ENCODE measurements around the gene TEKT5. TPM values are rescaled to one million over a fixed set of nuclear protein-coding genes. Genes with fewer than 3 reads are reported as not detected.
A peak's percentile ranks its signal among the peaks of the same experiment; 100 is the strongest.
"Not testable (repeated sequence)": the region's sequence is repeated elsewhere in the genome, so short reads cannot be mapped to it uniquely, and the experiment has no call there.

The TEKT5 gene
- total RNA-seq, 1 donor from 2014 or later = 1.0 TPM

DNA sequence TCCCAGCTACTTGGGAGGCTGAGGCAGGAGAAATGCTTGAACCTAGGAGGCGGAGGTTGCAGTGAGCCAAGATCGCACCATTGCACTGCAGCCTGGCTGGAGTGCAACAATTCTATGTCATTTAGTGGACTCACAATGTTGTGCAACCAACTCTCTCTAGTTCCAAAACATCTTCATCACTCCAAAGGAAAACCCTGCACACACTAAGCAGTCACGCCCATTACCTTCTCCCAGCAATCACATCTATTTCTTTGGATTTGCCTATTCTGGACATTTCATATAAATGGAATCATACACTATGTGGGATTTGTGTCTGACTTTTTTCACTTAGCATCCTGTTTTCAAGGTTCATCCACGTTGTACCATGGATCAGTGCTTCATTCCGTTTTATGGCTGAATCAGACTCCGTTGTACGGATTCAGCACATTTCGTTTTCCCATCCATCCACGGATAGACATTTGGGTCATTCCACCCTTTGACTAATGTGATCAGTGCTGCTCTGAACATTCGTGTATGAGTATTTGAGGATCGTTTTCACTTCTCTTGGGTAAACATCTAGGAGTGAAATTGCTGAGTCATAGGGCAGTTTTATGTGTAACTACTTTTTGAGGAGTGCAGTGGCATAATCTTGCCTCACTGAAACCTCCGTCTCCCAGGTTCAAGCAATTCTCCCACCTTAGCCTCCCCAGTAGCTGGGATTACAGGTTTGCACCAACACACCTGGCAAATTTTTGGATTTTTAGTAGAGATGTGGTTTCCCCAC lies 69.0 kb downstream of the TEKT5 start:
- TF ChIP-seq, protein P1, sequence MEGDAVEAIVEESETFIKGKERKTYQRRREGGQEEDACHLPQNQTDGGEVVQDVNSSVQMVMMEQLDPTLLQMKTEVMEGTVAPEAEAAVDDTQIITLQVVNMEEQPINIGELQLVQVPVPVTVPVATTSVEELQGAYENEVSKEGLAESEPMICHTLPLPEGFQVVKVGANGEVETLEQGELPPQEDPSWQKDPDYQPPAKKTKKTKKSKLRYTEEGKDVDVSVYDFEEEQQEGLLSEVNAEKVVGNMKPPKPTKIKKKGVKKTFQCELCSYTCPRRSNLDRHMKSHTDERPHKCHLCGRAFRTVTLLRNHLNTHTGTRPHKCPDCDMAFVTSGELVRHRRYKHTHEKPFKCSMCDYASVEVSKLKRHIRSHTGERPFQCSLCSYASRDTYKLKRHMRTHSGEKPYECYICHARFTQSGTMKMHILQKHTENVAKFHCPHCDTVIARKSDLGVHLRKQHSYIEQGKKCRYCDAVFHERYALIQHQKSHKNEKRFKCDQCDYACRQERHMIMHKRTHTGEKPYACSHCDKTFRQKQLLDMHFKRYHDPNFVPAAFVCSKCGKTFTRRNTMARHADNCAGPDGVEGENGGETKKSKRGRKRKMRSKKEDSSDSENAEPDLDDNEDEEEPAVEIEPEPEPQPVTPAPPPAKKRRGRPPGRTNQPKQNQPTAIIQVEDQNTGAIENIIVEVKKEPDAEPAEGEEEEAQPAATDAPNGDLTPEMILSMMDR (IDR thresholded peaks at IDR 0.05; ENCODE audit: unreplicated experiment) = no peak
- peaks cover 2% of the 10 kb centered on the region for H3K36me3 Mint-ChIP-seq
- peaks cover 14% of the 10 kb centered on the region for H3K4me1 Mint-ChIP-seq
- peaks cover 5% of the 10 kb centered on the region for H3K9me3 Mint-ChIP-seq
- H3K4me3 Mint-ChIP-seq = no peak overlapping the region
- DNase-seq (ENCODE audit: low spot score in 2 of 2, unreplicated experiment in 2 of 2) = no peak
- no peak overlapping the region for H3K27ac Mint-ChIP-seq
- no peaks in the 10 kb centered on the region for H3K27me3 Mint-ChIP-seq (ENCODE audit: low read depth)

DNA sequence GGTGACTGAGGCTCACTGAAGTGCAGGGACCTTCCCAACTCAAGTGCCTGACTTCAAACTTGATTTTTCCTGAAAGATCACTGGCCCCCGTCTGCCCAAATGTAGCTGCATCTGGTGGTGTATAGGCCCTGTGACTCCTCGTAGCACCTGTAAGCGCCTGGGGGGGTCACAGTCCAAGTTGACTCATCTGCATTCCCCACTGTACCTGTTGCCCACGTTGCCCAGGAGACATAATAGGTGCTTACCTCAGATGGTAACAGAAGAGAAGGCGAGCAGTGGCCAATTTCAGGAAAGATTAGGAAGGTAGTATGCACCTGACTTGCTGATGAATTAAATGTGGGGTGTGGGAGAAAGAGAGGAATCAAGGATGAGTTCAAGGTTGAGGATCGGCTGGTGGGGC lies 70.2 kb downstream of the TEKT5 start:
- TF ChIP-seq, protein P1 (IDR thresholded peaks at IDR 0.05; ENCODE audit: unreplicated experiment) = no peak
- Mint-ChIP-seq H3K4me1 (peaks cover 22% of the 10 kb centered on the region), H3K36me3 (peaks cover 2% of the 10 kb centered on the region), H3K27ac (no peak overlapping the region), H3K4me3 (no peak overlapping the region), H3K27me3 (ENCODE audit: low read depth) (peaks cover 4% of the 10 kb centered on the region), H3K9me3 (peaks cover 5% of the 10 kb centered on the region)
- no peak for DNase-seq (ENCODE audit: low spot score in 2 of 2, unreplicated experiment in 2 of 2)

DNA sequence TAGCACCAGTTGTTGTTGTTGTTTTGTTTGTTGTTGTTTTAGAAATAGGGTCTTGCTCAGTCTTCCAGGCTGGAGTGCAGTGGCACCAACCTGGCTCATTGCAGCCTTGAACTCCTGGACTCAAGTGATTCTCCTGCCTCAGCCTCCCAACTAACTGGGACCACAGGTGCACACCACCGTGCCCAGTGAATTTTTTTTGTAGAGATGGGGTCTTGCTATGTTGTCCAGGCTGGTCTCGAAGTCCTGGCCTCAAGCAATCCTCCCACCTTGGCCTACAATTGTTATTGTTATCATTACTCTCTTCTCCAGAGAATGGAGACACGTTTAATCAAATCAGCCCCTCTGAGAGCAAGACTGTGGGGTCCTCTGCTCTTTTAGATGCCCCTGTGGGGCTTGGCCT lies 71.7 kb downstream of the TEKT5 start:
- Mint-ChIP-seq H3K36me3 (peaks cover 2% of the 10 kb centered on the region), H3K4me3 (no peak overlapping the region), H3K4me1 (peaks cover 35% of the 10 kb centered on the region), H3K27ac (no peak overlapping the region), H3K27me3 (ENCODE audit: low read depth) (peaks cover 5% of the 10 kb centered on the region), H3K9me3 (peaks cover 5% of the 10 kb centered on the region)
- no peak for DNase-seq (ENCODE audit: low spot score in 2 of 2, unreplicated experiment in 2 of 2)
- TF ChIP-seq, protein P1 (IDR thresholded peaks at IDR 0.05; ENCODE audit: unreplicated experiment) = no peak

DNA sequence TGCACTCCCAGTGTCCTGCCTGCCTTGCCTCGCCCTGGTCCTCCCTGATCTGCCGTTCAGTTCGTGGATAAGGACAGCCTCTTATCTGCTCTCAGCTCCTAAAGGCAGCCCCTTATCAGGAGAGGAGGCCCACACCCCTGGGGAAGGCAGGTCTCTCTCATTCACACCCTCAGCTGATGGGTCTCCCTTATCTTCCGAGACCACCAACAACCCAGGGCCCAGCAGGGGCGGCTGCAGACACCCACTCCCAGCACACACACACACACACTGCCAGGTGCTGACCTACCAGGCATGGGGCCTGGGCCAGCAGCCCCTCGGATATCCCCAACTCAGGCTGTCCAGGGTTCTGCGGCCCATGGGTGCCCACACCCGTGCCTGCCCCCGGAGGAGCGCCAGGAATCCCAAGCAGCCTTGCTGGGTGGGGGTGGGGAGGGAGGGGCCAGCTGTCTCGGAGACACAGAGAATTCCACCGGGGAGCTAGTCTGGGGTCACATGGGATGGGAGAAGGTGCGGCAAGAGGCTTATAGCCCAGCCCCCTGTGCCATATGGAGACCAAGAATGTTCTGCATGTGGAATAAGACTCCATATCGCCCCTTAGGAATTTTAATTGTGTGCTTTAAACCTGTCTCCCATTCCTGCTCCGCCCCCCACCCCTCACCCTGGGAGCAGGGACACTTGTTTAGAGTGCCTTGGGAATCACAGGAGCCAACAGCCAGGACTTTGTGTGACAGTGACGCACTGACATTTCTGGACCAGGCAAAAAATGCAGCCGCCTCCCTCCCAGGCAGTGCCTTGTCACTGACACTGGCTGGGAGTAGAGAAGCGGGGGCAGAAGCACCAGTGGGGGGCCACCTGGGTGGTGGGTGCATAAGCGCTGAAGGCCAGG lies 72.5 kb downstream of the TEKT5 start:
- peak in 1 of 2 experiments; percentile 48 for DNase-seq (ENCODE audit: low spot score in 2 of 2, unreplicated experiment in 2 of 2)
- H3K4me3 Mint-ChIP-seq = peak overlapping the region; percentile 17
- peak overlapping the region; percentile 91 for H3K27ac Mint-ChIP-seq
- H3K4me1 Mint-ChIP-seq = peaks cover 43% of the 10 kb centered on the region
- TF ChIP-seq, protein P1 (IDR thresholded peaks at IDR 0.05; ENCODE audit: unreplicated experiment) = no peak
- H3K27me3 Mint-ChIP-seq (ENCODE audit: low read depth) = peaks cover 5% of the 10 kb centered on the region
- H3K9me3 Mint-ChIP-seq = peaks cover 5% of the 10 kb centered on the region
- H3K36me3 Mint-ChIP-seq = peaks cover 2% of the 10 kb centered on the region

DNA sequence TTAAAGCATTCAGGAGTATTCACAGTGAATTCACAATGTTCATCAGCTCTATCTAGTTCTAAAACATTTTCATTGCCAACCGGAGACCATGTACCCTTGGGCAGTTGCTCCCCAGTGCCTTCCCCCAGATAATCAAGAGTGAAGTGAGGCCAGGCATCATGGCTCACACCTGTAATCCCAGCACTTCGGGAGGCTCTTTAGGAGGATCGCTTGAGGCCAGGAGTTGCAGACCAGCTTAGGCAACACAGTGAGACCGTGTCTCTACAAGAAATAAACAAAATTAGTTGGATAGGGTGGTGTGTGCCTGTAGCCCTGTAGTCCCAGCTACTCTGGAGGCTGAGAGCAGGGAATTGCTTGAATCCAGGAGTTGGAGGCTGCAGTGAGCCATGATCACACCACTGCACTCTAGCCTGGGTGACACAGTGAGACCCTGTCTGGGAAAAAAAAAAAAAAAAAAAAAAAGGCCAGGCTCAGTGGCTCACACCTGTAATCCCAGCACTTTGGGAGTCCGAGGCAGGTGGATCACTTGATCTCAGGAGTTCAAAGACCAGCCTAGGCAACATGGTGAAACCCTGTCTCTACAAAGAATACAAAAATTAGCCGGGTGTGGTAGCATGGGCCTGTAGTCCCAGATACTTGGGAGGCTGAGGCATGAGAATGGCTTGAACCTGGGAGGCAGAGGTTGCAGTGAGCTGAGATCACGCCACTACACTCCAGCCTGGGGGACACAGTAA lies 73.3 kb downstream of the TEKT5 start:
- peak overlapping the region; percentile 91 for H3K27ac Mint-ChIP-seq

More for the DNA sequence above, 73.3 kb downstream of the TEKT5 start:
- not testable (repeated sequence) for H3K9me3 Mint-ChIP-seq; H3K27me3 Mint-ChIP-seq (ENCODE audit: low read depth); H3K4me3 Mint-ChIP-seq; H3K36me3 Mint-ChIP-seq; DNase-seq (ENCODE audit: low spot score in 2 of 2, unreplicated experiment in 2 of 2)
- peaks cover 50% of the 10 kb centered on the region for H3K4me1 Mint-ChIP-seq
